Activated naive CD8-positive, alpha-beta T cell (primary cell): ENCODE data around the gene IVD.

Experiments used
- H3K27ac Mint-ChIP-seq: one replicate; pipeline ENCODE4 v1.8.0; 2021; ENCODE audit warnings: mixed read lengths
- H3K27me3 Mint-ChIP-seq: one replicate; pipeline ENCODE4 v1.8.0; 2021; ENCODE audit warnings: mixed read lengths
- H3K36me3 Mint-ChIP-seq: one replicate; pipeline ENCODE4 v1.8.0; 2021; ENCODE audit warnings: mixed read lengths
- H3K4me1 Mint-ChIP-seq: one replicate; pipeline ENCODE4 v1.8.0; 2021; ENCODE audit warnings: low read depth, mixed read lengths
- H3K4me3 Mint-ChIP-seq: one replicate; pipeline ENCODE4 v1.8.0; 2021; ENCODE audit warnings: mild to moderate bottlenecking, mixed read lengths
- H3K9me3 Mint-ChIP-seq: one replicate; pipeline ENCODE4 v1.8.0; 2021; ENCODE audit warnings: low read depth, mixed read lengths

IVD gene

DNA sequence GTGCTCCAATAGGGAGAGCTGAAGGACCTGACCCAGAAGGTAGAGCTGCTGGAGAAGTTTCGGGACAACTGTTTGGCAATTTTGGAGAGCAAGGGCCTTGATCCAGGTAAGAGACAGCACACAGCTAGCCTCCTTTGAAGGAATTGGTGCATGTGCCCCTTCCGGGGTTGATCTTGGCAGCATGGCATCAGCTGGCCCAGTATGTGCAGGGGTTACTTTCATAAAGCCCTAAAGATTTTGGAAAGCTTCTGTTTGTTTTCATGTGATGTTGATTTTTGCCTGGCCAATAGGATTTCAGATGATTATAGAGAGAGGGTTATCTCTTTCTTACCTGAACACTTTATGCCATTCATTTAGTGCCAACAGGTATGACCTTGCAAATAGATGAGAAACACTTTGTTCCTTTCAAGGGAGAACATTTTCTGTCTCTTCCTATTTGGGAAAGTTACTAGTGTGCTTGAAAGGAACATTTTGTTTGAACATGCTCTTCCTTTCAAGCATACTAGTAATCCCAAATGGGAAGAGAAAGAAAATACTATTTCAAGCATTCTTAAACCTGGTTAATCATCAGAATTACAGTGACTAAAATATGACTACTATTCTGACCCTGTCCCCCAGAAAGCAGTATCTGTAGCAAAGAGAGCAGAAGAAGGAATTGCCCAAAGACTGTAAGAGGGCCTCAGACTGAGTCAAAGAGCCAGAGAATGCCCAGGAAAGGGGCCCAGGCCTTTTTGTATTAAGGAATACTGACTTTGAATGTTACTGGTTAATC is 15.6 kb upstream of the IVD start:
- Mint-ChIP-seq H3K27me3 (no peaks in the 10 kb centered on the region), H3K9me3 (no peaks in the 10 kb centered on the region), H3K4me1 (no peaks in the 10 kb centered on the region), H3K36me3 (peaks cover 8% of the 10 kb centered on the region), H3K27ac (peak overlapping the region; percentile 58), H3K4me3 (no peak overlapping the region)

- Mint-ChIP-seq H3K9me3 (no peaks in the 10 kb centered on the region), H3K27me3 (no peaks in the 10 kb centered on the region), H3K4me1 (peaks cover 7% of the 10 kb centered on the region), H3K4me3 (no peak overlapping the region), H3K36me3 (peaks cover 2% of the 10 kb centered on the region), H3K27ac (no peak overlapping the region)
These were observed 12.3 kb upstream of the IVD start for GRCh38 chr15:40392986-40393948.

GRCh38 chr15:40397688-40398412 is 7.7 kb upstream of the IVD start:
- Mint-ChIP-seq H3K36me3 (no peaks in the 10 kb centered on the region), H3K9me3 (no peaks in the 10 kb centered on the region), H3K4me3 (peak overlapping the region; percentile 51), H3K4me1 (peaks cover 17% of the 10 kb centered on the region), H3K27me3 (no peaks in the 10 kb centered on the region), H3K27ac (peak overlapping the region; percentile 59)

DNA sequence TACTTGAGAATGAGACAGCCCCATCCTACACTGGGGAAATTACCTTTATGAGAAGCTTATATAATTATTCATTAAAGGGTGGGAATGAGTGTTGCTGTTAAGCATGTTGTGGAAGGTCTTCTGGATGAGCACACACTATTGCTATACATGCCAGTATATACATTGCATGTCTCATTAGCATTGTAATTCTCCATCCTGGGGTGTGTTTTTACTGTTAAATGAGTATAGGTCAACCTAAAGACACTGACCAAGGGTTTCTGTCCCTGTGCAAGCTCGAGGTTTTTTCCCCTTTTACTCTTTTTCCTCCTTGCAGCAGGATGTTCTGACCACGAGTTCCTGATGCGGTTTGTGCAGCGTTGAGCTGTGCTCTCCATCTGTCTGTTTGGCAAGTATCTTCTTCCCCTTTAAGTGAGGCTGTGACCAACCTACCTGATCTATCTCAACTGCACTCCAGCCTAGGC is 7.2 kb upstream of the IVD start:
- Mint-ChIP-seq H3K4me3 (peak overlapping the region; percentile 51), H3K27ac (peak overlapping the region; percentile 59), H3K9me3 (no peaks in the 10 kb centered on the region), H3K27me3 (no peaks in the 10 kb centered on the region), H3K4me1 (peaks cover 17% of the 10 kb centered on the region), H3K36me3 (no peaks in the 10 kb centered on the region)

GRCh38 chr15:40399370-40399769 is 6.2 kb upstream of the IVD start:
- no peaks in the 10 kb centered on the region for H3K9me3 Mint-ChIP-seq
- H3K36me3 Mint-ChIP-seq, result no peaks in the 10 kb centered on the region
- peaks cover 22% of the 10 kb centered on the region for H3K4me1 Mint-ChIP-seq
- H3K27ac Mint-ChIP-seq, result no peak overlapping the region
- H3K27me3 Mint-ChIP-seq, result no peaks in the 10 kb centered on the region
- no peak overlapping the region for H3K4me3 Mint-ChIP-seq

- H3K36me3 Mint-ChIP-seq, result peaks cover 7% of the 10 kb centered on the region
- H3K9me3 Mint-ChIP-seq, result no peaks in the 10 kb centered on the region
- H3K27me3 Mint-ChIP-seq, result no peaks in the 10 kb centered on the region
- peak overlapping the region; percentile 68 for H3K27ac Mint-ChIP-seq
- peaks cover 46% of the 10 kb centered on the region for H3K4me1 Mint-ChIP-seq
- H3K4me3 Mint-ChIP-seq, result peak overlapping the region; percentile 68
These were observed 1.9 kb downstream of the IVD start for GRCh38 chr15:40407330-40407990.

DNA sequence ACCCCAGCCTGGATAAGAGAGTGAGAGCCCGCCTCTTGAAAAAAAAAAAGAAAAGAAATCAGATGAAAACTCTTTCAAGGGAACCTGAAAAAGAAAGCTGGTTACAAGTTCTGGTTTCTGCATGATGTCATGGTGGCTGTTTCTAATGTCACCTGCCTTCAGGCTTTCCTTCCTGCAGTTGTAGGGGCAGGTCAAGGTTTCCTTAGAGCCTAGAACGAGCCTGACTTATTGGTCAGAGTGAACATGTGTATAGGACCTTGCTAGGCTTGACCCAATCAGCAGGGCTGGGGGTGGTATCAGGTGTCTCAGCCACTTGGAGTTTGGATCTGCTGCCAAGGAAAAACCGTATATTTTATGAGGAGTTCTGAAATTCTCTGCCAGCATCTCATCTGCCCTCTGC is 3.8 kb downstream of the IVD start:
- H3K27me3 Mint-ChIP-seq, result no peaks in the 10 kb centered on the region
- H3K36me3 Mint-ChIP-seq, result peaks cover 8% of the 10 kb centered on the region
- peaks cover 41% of the 10 kb centered on the region for H3K4me1 Mint-ChIP-seq
- peak overlapping the region; percentile 78 for H3K27ac Mint-ChIP-seq
- H3K4me3 Mint-ChIP-seq, result no peak overlapping the region
- no peaks in the 10 kb centered on the region for H3K9me3 Mint-ChIP-seq

GRCh38 chr15:40410476-40410875 is 4.9 kb downstream of the IVD start:
- Mint-ChIP-seq H3K9me3 (no peaks in the 10 kb centered on the region), H3K4me1 (peaks cover 31% of the 10 kb centered on the region), H3K27ac (no peak overlapping the region), H3K27me3 (no peaks in the 10 kb centered on the region), H3K4me3 (no peak overlapping the region), H3K36me3 (peaks cover 10% of the 10 kb centered on the region)

GRCh38 chr15:40412095-40412759 is 6.6 kb downstream of the IVD start:
- Mint-ChIP-seq H3K4me1 (peaks cover 22% of the 10 kb centered on the region), H3K9me3 (no peaks in the 10 kb centered on the region), H3K27ac (no peak overlapping the region), H3K27me3 (no peaks in the 10 kb centered on the region), H3K36me3 (peaks cover 10% of the 10 kb centered on the region), H3K4me3 (no peak overlapping the region)

GRCh38 chr15:40413036-40413435 is 7.4 kb downstream of the IVD start:
- H3K36me3 Mint-ChIP-seq, result peaks cover 10% of the 10 kb centered on the region
- H3K4me3 Mint-ChIP-seq, result no peak overlapping the region
- peaks cover 14% of the 10 kb centered on the region for H3K4me1 Mint-ChIP-seq
- no peak overlapping the region for H3K27ac Mint-ChIP-seq
- H3K9me3 Mint-ChIP-seq, result no peaks in the 10 kb centered on the region
- H3K27me3 Mint-ChIP-seq, result no peaks in the 10 kb centered on the region

DNA sequence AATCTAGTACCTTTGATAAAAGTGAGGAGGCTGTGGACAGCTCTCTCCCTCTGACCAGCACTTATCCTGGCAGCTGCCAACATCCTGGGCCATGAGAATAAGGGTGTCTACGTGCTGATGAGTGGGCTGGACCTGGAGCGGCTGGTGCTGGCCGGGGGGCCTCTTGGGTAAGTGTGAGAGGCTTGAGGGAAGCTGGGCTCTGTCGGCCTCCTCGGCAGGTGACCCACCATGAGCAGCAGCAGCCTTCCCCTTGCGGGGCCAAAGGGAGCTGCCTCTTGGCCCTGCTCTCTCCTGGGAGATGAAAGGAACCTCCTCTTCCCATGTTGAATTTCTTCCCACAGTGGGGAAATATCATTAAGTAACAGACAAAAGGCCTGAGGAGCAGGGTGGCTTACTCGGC is 9.2 kb downstream of the IVD start:
- H3K27me3 Mint-ChIP-seq, result no peaks in the 10 kb centered on the region

DNA sequence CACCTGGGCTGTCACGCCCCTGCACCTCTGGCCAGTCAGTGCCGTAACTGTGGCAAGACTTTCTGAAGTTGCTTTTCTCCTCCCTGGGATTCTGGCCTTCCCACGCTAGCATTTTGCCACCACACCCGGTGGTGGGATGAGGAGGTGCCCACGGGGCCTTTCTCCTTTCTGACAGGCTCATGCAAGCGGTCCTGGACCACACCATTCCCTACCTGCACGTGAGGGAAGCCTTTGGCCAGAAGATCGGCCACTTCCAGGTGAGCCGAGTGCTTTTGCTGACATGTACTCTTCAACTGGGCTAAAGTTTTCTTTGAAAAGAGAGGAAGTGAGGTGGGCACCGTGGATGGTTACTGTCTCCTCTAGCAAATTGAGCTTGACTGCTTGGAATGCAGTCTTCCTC is 9.6 kb downstream of the IVD start:
- Mint-ChIP-seq H3K27me3 (no peaks in the 10 kb centered on the region), H3K4me3 (no peak overlapping the region), H3K9me3 (no peaks in the 10 kb centered on the region), H3K4me1 (peaks cover 5% of the 10 kb centered on the region), H3K27ac (no peak overlapping the region), H3K36me3 (peaks cover 10% of the 10 kb centered on the region)

More for the DNA sequence above, 9.2 kb downstream of the IVD start:
- Mint-ChIP-seq H3K4me3 (no peak overlapping the region), H3K4me1 (peaks cover 7% of the 10 kb centered on the region), H3K36me3 (peaks cover 10% of the 10 kb centered on the region), H3K9me3 (no peaks in the 10 kb centered on the region), H3K27ac (no peak overlapping the region)

DNA sequence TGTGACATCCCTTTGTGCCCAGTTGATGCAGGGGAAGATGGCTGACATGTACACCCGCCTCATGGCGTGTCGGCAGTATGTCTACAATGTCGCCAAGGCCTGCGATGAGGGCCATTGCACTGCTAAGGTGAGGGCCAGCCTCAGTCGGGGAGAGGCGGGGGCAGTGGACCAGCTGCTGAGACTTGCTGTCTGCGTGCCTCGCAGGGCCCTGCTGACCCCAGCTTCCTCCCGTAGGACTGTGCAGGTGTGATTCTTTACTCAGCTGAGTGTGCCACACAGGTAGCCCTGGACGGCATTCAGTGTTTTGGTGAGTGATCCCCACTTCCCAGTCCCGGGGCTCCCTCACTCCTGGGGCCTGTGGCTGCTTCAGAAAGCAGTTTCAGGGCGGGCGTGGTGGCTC is 10.5 kb downstream of the IVD start:
- Mint-ChIP-seq H3K9me3 (no peaks in the 10 kb centered on the region), H3K4me3 (no peak overlapping the region), H3K4me1 (peaks cover under 1% of the 10 kb centered on the region), H3K36me3 (peaks cover 6% of the 10 kb centered on the region), H3K27me3 (no peaks in the 10 kb centered on the region), H3K27ac (no peak overlapping the region)

DNA sequence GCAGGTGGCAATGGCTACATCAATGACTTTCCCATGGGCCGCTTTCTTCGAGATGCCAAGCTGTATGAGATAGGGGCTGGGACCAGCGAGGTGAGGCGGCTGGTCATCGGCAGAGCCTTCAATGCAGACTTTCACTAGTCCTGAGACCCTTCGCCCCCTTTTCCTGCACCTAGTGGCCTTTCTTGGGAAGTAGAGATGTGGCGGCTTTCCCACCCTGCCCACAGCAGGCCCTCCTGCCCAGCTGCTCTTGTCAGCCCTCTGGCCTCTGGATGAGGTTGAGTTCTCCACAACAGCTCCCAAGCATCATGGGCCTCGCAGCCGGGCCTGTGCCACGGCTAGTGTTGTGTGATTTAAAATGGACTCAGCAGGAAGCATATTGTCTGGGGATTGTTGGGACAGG is 12.5 kb downstream of the IVD start:
- H3K4me1 Mint-ChIP-seq, result peaks cover 3% of the 10 kb centered on the region
- H3K27ac Mint-ChIP-seq, result no peak overlapping the region
- H3K4me3 Mint-ChIP-seq, result no peak overlapping the region
- peaks cover 2% of the 10 kb centered on the region for H3K36me3 Mint-ChIP-seq
- H3K27me3 Mint-ChIP-seq, result no peaks in the 10 kb centered on the region
- no peaks in the 10 kb centered on the region for H3K9me3 Mint-ChIP-seq
